Colonic mucosa (tissue), 4 donors: Measurements from ENCODE around the gene PANX2. TPM values are rescaled to one million over a fixed set of nuclear protein-coding genes. Genes with fewer than 3 reads are reported as not detected.

ENCODE experiments used
- DNase-seq: peaks from one replicate; pipeline ENCODE4 v3.0.0-alpha.2; 2020
- H3K27ac ChIP-seq: fragments of 200-600 bp; one replicate; pipeline ENCODE4 v1.8.0; 2021
- H3K27me3 ChIP-seq: fragments of 200-600 bp; one replicate; pipeline ENCODE4 v1.8.0; 2021
- H3K36me3 ChIP-seq: fragments of 200-600 bp; one replicate; pipeline ENCODE4 v1.8.0; 2021
- H3K4me1 ChIP-seq: fragments of 200-600 bp; one replicate; pipeline ENCODE4 v1.8.0; 2021; ENCODE audit warnings: mild to moderate bottlenecking
- H3K4me3 ChIP-seq: fragments of 200-600 bp; one replicate; pipeline ENCODE4 v1.8.0; 2021
- H3K9ac ChIP-seq, 2 donors: one replicate each; pipeline ENCODE4 v1.7.0; 2013; ENCODE audit warnings: control low read depth in 2 of 2, low read depth in 2 of 2, low read length in 2 of 2
- H3K9me3 ChIP-seq: fragments of 200-600 bp; one replicate; pipeline ENCODE4 v1.8.0; 2021
- CTCF ChIP-seq: fragments of 200-600 bp; IDR thresholded peaks from one replicate; pipeline ENCODE4 v1.8.0; 2022; ENCODE audit warnings: antibody characterized with exemption, mild to moderate bottlenecking
- intact Hi-C: fragments of 100-400 bp; cut with DNase I; formaldehyde crosslinking; loops from one replicate; pipeline ENCODE4 v1.14.1; 2022
- total RNA-seq, 2 donors: library from RNA; stranded (reverse); fragmentation: NEBNext Ultra II Directional in 1 of 2; extraction: Animal tissue kit (Norgen Biotek cat#: 25700) in 1 of 2; gene quantifications; one replicate each; pipeline ENCODE4 v1.2.1, GENCODE V29; 2021
- donor health status: healthy.
- donor health status: DM: no; HTN: no; CAD: no.
- donor health status: DM: no; HTN: no; CAD: no.

The PANX2 gene
- total RNA-seq, 2 donors from 2014 or later = not detected

GRCh38 chr22:50175191-50175461, 4.6 kb downstream of the PANX2 start:
- Histone ChIP-seq H3K9ac (no peak overlapping the region), H3K27me3 (peaks cover 29% of the 10 kb centered on the region), H3K4me1 (no peaks in the 10 kb centered on the region), H3K27ac (no peak overlapping the region), H3K9me3 (no peaks in the 10 kb centered on the region), H3K4me3 (no peak overlapping the region), H3K36me3 (no peaks in the 10 kb centered on the region)
- intact Hi-C loops = no loop called here
- no peak for TF ChIP-seq CTCF
- no peak for DNase-seq

- H3K4me3 ChIP-seq = no peak overlapping the region
- H3K36me3 ChIP-seq = no peaks in the 10 kb centered on the region
- no peak overlapping the region for H3K9ac ChIP-seq
- H3K4me1 ChIP-seq = no peaks in the 10 kb centered on the region
- DNase-seq = no peak
- intact Hi-C loops = no loop called here
- no peak overlapping the region for H3K27ac ChIP-seq
- no peak for TF ChIP-seq CTCF
- H3K9me3 ChIP-seq = no peaks in the 10 kb centered on the region
- H3K27me3 ChIP-seq = peaks cover 23% of the 10 kb centered on the region
Measured at GRCh38 chr22:50175921-50176849, 5.7 kb downstream of the PANX2 start.

- Histone ChIP-seq H3K4me1 (no peaks in the 10 kb centered on the region), H3K27ac (no peak overlapping the region), H3K36me3 (no peaks in the 10 kb centered on the region), H3K9ac (no peak overlapping the region), H3K27me3 (peaks cover 15% of the 10 kb centered on the region), H3K4me3 (no peak overlapping the region), H3K9me3 (no peaks in the 10 kb centered on the region)
- TF ChIP-seq CTCF = no peak
- intact Hi-C loops = no loop called here
- DNase-seq = no peak
Measured at GRCh38 chr22:50176850-50177536, 6.5 kb downstream of the PANX2 start.

GRCh38 chr22:50177537-50178470, 7.3 kb downstream of the PANX2 start:
- no peak overlapping the region for H3K9ac ChIP-seq
- no peak overlapping the region for H3K4me3 ChIP-seq
- intact Hi-C loops = no loop called here
- no peak overlapping the region for H3K27ac ChIP-seq
- H3K36me3 ChIP-seq = no peaks in the 10 kb centered on the region
- no peak for DNase-seq
- peaks cover 14% of the 10 kb centered on the region for H3K27me3 ChIP-seq
- TF ChIP-seq CTCF = no peak
- H3K4me1 ChIP-seq = no peaks in the 10 kb centered on the region
- no peaks in the 10 kb centered on the region for H3K9me3 ChIP-seq

- Histone ChIP-seq H3K9ac (no peak overlapping the region), H3K27me3 (peaks cover 14% of the 10 kb centered on the region), H3K36me3 (no peaks in the 10 kb centered on the region), H3K4me1 (no peaks in the 10 kb centered on the region), H3K9me3 (no peaks in the 10 kb centered on the region), H3K4me3 (no peak overlapping the region), H3K27ac (no peak overlapping the region)
- intact Hi-C loops = no loop called here
- no peak for DNase-seq
- TF ChIP-seq CTCF = no peak
Measured at GRCh38 chr22:50178471-50178864, 7.9 kb downstream of the PANX2 start.
